SKM-1 treated with dmso at 0.1 percent for 144 hours (cell line): Measurements from ENCODE around the gene CDH20.
A peak's percentile ranks its signal among the peaks of the same experiment; 100 is the strongest.

Source experiments
- DNase-seq: peaks from one replicate; lab custom pipeline; 2025; ENCODE audit not compliant: unreplicated experiment; lab: John Stamatoyannopoulos, UW

The CDH20 gene

GRCh38 chr18:61420218-61420885 lies 87.1 kb downstream of the CDH20 start:
- no peak for DNase-seq

DNA sequence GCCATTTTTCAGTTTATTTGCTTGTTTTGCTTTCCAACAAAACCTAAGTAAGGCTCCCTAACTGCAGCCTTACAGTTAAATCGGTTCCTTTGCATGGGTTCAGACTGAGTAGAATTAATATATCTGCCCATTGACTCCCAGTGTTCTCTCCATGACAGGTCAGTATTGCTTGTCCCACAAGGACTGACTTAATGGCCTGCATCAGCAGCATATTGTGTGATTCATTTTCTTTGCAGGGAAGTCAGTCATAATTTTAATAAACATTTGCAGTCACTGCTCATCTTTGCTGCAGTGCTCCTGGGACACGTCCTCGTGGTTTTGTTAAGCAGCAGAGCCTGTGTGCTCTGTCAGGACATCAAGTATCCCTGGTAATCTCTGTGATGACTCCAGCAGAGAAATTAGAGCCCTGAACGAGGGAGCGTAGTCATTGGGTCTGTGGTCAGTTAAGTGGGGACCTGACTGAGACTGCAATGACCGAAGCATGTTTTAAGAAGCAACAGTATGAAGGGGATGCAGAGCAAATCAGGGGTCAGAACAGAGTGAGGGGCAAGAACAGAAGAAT lies 93.3 kb downstream of the CDH20 start:
- DNase-seq: no peak

DNA sequence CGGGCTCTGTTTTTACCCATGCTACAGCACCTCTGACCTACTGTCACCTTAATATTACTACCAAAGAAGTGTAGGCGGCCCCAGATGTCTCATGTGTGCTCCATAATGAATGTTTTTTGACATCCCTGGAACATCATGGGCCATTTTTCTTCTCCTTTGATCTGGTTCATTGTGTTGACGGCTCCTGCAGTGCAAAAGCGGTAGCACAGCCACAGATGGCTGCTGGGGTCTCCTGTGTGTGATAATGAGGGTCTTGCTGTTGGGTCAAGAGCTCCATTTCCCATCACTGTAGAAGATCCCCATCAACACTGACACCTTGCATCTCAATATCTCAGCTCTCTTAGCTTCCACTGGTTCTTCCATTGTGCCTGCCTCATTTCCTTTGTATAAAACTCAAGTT lies 95.0 kb downstream of the CDH20 start:
- DNase-seq: no peak

DNA sequence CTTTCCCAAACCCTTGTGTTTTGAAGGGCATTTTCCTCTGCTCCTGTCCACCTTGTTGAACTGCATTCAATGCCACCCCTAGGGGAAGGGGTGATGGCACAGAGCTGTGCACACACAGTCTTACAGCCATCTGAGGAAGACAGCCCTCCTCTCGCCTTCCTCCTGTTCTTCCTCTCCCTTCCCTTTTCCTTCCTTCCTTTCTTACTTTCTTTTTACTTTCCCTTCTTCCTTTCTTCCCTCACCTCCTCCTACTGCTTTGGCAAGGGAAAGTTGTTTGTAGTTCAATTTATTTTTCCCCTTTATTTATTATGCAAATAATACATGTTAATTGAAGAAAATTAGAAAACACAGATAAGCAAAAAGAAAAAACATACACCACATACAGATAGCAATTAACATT lies 99.4 kb downstream of the CDH20 start:
- no peak for DNase-seq

DNA sequence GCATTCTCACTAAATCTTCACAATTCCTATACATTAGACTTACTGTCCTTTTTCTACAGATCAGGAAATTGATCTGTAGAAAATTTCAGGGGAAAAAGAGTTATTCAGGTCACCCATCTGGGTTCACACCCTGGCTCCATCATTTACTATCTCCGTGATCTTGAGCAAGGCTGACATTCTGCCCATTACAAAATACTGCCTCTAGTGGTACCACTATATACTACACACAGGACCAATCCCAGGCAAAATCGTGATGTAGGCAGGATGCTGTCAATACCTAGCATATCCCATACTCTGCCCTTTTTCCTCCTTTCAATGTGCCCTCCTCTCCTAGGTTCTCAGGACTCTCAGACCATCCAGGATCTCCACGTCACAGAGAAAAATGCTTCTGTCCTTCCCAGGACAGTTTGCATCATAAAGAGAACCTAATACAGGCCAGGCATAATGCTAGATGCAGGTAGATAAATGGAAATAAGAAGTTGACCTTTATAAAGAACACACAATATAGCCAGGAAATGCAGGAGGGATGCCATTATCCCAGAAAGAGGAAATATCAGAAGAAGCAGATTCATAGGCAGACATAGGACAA lies 101.9 kb downstream of the CDH20 start:
- DNase-seq: peak; percentile 6

DNA sequence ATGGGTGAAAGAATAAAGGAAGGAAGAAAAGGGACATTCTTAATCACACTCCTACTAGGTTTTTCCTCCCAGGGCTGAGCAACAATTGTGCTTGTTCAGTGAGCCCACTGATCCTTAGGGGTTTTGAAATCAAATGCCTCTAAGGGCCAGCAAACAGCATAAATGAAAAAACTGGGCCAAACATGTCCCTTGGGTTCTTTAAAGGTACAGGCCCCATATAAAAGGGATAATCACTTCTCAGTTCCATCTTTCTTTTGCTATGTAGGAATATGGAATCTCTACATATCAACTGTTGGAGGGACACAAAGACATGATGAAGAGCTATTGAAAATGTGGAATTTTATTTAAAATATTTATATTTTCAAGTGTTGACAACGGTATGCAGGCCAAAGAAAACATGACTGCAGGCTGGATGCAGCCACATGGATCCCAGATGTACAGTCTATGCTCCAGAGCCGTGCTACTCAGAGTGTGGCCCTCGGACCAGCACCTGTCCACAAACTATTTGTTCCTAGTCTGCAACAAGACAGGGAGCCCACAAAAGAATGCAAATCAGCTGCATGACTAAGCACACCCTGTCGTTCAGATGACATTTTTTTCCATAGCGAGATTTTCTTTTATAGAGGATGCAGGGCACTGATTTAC lies 110.0 kb downstream of the CDH20 start:
- DNase-seq: no peak

DNA sequence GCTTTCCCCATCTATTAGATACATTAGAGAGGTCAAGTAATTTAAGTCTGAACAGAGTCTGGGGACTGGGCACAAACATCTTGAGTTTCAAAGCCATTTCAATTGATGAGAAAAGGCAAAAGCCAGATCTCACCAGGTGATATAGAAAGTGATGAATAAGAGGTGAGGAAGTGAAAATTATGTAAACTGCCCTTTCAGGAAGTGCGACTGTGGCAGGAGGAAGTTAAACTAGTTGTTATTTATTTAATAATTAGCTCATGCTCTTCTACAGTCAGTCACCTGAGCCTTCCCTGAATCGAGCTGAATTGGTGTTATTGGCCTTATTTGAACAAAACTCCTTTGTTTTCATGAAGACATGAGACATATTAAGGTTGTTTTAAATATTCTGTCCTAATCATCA lies 115.1 kb downstream of the CDH20 start:
- peak; percentile 29 for DNase-seq

- no peak for DNase-seq
Observed at GRCh38 chr18:61459896-61460648, 126.8 kb downstream of the CDH20 start.

DNA sequence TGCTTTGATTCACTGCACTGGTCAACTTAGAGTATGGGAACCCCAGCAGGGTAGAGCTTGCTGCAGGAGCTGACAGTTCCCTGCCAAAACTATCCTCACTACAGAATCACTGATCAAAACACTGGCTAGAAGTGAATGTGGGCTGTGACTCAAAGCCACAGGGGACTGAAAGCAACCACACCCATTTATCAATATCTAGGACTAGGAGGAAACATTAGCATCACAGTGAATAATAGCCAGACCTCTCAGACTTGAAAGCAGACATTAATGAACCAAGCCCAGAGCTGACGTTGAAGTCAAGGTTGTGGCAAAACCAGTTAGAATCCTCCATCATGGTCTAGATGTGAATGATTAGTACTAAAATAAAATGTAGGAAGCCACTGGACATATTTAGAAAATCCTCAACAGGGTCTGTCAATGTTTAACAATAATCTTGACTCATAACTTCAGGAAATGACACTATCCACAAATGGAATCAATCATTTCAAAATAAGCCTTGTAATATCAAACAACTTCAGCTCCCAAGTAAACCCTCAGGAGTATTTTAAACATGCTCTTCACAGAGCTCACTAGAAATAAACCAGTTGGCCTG lies 131.4 kb downstream of the CDH20 start:
- DNase-seq: no peak

- no peak for DNase-seq
Observed at GRCh38 chr18:61466736-61467135, 133.5 kb downstream of the CDH20 start.

GRCh38 chr18:61470031-61470674 lies 136.9 kb downstream of the CDH20 start:
- no peak for DNase-seq

DNA sequence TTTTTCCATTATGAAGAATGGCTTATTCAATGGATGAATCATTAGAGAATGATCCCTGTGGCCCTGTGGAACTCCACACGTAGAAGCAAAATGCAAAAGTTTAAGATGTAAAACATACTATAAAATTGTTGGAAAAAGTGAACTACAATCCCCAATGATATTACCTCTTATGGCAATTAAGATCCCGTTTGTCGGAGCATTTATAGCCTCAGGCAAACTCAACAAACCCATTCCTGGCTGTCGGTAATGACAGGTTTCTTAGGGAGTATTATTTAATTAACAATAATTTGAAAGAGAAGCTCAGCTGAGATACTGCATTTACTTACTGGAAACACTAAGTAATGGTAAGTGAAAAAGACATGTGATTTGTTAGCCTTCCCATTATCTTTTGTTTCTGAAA lies 138.3 kb downstream of the CDH20 start:
- no peak for DNase-seq

DNA sequence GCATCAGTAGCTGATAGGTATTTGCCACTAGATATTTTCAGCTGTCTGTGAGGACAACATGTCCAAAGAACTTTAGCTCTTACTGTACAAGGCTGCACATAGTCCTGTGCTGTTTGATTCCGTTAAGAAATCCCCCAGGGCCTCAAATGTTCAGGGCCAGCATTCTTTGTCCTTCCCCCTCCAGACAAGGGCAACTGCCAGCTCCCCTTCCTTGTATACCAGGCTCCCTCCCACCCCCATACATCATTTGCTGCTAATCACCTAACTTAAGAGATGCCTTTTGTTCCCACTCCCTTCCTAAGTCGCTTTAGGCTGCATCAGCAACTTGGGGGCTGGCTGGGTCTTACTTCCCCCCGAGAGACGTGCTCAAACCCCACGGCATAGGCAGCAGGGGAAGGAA lies 138.7 kb downstream of the CDH20 start:
- DNase-seq: no peak

GRCh38 chr18:61474341-61474740 lies 141.1 kb downstream of the CDH20 start:
- no peak for DNase-seq

DNA sequence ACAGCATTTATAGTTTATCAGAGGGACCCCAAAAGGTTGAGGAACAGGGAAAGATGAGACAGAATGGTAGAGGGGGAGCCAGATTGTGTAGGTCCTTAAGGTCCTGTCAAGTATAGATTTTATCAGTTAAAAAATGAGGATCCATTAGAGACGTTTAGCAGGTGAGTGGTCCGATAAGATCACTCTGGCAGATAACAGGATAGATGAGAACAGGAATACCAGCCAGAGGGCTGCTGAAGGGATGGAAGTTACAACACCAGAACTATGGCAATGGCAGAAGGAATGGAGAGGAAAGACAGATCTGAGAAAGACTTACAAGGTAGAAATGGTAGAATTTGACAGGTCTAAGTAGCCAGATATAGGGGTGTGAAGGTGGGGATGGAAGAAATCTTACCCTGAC lies 141.7 kb downstream of the CDH20 start:
- no peak for DNase-seq

- DNase-seq: no peak
Observed at GRCh38 chr18:61475931-61476330, 142.7 kb downstream of the CDH20 start.

- no peak for DNase-seq
Observed at GRCh38 chr18:61489334-61489733, 156.1 kb downstream of the CDH20 start.

DNA sequence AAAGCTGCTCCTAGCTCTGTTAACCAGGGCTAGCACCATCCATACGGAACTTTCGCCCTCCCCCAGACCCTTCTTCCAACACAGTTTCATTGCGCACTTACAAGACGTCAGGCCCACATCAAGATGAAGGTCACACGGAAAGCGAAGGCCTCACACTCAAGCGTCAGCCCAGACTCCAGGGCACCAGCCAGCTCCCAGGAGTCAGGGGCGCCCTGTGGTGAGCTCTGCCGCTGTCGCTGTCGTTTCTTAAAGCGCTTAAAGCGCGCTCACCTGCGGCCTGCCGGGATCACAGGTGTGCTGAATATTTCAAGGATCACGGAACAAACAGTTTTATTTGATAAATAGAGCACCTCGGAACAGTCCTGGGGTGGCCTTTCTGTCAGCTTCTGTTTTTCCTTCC lies 163.1 kb downstream of the CDH20 start:
- no peak for DNase-seq

DNA sequence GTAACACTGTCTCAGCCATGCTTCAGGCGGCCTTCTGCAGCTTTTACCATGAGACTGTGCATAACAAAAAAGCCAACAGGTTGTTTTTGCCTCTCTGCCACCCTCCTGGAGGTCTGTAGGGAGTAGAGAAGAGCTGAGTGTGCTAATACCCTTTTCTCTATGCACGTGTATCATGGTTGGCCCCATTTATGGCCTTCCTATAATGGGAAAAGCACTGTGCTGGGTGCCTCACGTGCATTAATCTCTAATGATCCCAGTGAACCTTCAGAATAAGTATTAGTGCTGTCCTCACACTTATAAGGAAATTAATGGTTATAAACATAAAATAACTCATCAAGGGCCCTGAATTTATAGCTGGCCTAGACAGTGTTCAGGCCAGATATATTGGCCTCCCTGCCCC lies 164.2 kb downstream of the CDH20 start:
- no peak for DNase-seq

GRCh38 chr18:61502472-61502871 lies 169.2 kb downstream of the CDH20 start:
- DNase-seq: peak; percentile 61

DNA sequence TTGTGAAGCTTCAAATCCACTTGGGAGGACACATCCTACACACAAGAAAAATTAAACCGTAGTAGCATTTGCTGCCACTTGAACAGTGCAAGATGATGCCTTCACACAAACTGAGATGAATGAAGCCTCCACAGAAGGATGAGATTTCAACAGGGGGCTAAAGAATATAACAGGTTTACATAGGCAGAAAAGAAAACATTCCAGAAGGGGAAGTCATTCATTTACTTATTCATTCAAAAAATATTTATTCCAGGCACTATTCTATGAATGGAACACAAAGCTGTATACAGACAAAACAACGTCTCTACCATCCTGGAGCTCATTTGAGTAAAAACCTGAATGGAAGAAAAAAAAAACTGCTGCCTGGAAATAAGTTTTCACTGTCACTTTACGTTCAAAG lies 170.5 kb downstream of the CDH20 start:
- DNase-seq: no peak
